ENCODE results near the gene GLOD4.
"Not testable (repeated sequence)": the region's sequence is repeated elsewhere in the genome, so short reads cannot be mapped to it uniquely, and the experiment has no call there.

Gene GLOD4, protein sequence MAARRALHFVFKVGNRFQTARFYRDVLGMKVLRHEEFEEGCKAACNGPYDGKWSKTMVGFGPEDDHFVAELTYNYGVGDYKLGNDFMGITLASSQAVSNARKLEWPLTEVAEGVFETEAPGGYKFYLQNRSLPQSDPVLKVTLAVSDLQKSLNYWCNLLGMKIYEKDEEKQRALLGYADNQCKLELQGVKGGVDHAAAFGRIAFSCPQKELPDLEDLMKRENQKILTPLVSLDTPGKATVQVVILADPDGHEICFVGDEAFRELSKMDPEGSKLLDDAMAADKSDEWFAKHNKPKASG

GRCh38 chr17:781805-782731, at the start of gene GLOD4, which contains the start of gene MRM3:
GLOD4 (minus strand) TSS chr17:782280; CDS start chr17:782255, 25 bp downstream.
MRM3 (plus strand) TSS chr17:782353; CDS start chr17:782379, 26 bp downstream.
- peak; percentile 88 to 92 (median 90) for DNase-seq (ENCODE audit: low read depth in 4 of 4, low spot score in 1 of 4)

- no peak for DNase-seq (ENCODE audit: low read depth in 4 of 4, low spot score in 1 of 4)
These were observed 48.9 kb upstream of the GLOD4 start for GRCh38 chr17:830950-831349.

DNA sequence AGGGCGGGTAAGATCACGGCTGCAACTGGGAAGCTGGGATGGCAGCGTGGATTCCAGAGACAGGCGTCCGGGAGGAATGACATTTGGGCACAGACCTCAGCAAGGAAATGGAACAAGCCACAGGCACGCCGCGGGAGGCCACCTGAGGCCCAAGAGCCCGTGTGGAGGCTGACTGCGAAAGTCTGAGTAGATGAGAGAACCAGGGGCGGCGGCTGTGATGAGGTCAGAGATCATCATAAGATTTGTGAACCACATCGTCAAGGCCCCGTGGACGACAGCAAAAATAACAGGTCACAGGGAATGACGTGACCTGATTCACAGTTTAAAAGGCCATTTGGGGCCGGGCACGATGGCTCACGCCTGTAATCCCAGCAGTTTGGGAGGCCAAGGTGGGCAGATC, 48.3 kb upstream of the GLOD4 start:
- no peak for DNase-seq (ENCODE audit: low read depth in 4 of 4, low spot score in 1 of 4)

- DNase-seq (ENCODE audit: low read depth in 4 of 4, low spot score in 1 of 4): not testable (repeated sequence)
These were observed 47.5 kb upstream of the GLOD4 start for GRCh38 chr17:829614-830013.

DNA sequence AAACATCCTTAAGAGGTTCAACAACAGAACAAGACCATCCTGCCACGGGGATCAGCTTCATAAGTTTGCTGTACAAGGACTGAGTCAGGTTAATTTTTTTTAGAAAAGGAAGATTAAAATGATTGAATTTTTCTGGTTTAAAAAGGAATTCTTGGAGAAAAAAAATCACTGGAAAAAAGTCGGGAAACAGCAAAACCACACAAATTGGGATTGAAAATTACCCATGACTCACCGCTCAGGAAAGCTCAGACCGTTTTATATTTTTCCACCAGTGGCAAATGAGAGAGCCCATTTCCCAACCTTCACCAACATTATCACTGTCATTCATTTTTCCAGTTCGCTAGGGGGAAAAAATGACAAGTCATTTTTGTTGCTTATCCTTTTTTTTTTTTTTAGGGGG, 46.7 kb upstream of the GLOD4 start:
- no peak for DNase-seq (ENCODE audit: low read depth in 4 of 4, low spot score in 1 of 4)

- no peak for DNase-seq (ENCODE audit: low read depth in 4 of 4, low spot score in 1 of 4)
These were observed 44.7 kb upstream of the GLOD4 start for GRCh38 chr17:826778-827177.

DNA sequence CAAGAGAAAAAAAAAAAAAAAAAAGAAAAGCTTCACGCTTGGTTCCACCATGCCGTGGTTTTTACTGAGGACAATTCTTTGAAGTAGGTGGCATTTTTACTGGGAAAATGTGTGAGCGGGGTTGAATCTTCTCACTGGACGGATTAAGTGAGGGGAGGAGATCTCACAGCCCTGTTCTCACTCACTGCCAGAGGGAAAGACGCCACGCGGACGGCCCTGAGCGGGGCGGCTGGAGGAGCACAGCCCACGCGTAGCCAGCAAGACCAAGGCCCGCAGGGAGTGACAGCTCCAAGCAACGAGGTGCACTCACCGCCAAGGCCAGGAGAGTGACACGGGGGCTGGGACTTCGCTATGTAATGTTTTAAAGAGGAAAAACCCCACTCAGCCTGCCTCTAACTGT, 43.1 kb upstream of the GLOD4 start:
- DNase-seq (ENCODE audit: low read depth in 4 of 4, low spot score in 1 of 4): no peak

DNA sequence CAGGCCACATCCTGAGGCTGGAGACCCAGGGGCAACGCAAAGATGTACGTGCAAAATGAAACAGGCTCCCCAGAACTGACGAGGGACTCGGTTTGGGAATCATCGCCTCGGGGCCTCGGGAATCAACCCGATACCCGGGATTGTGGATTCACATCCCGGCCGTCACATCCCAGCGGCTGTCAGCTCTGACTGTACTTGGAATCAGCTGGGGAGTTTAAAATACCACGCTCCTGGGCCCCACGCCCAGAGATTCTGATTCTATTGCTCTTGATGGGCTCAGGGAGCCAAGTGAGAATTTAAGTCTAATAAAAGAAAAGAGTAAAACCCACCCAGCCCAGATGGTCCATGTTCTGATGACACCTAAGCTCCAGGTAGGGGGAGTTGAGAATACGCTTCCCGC, 42.3 kb upstream of the GLOD4 start:
- DNase-seq (ENCODE audit: low read depth in 4 of 4, low spot score in 1 of 4): no peak

DNA sequence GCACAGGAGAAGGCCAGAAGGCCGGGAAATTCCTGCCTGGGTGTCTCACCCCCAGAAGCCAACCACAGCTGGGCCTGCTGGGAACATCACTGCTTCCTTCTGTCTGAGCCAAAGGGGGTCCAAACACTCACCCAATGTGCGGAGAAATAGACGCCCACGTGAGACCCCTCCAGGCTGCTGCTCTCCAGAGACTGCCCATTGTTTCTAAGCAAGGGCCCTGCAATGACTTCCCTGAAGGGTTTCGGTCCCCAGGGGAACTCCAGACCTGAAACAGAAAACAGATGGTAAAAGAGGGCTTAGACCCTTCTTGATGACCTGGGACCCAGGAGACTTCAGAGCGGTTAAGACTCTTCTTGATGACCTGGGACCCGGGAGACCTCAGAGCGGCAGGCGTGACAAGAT, 41.4 kb upstream of the GLOD4 start:
- no peak for DNase-seq (ENCODE audit: low read depth in 4 of 4, low spot score in 1 of 4)

GRCh38 chr17:819251-819650, 37.2 kb upstream of the GLOD4 start:
- DNase-seq (ENCODE audit: low read depth in 4 of 4, low spot score in 1 of 4): no peak

- no peak for DNase-seq (ENCODE audit: low read depth in 4 of 4, low spot score in 1 of 4)
These were observed 32.3 kb upstream of the GLOD4 start for GRCh38 chr17:814371-814770.

- no peak for DNase-seq (ENCODE audit: low read depth in 4 of 4, low spot score in 1 of 4)
These were observed 30.6 kb upstream of the GLOD4 start for GRCh38 chr17:812638-813204.

GRCh38 chr17:811051-811784, 29.1 kb upstream of the GLOD4 start:
- no peak for DNase-seq (ENCODE audit: low read depth in 4 of 4, low spot score in 1 of 4)

DNA sequence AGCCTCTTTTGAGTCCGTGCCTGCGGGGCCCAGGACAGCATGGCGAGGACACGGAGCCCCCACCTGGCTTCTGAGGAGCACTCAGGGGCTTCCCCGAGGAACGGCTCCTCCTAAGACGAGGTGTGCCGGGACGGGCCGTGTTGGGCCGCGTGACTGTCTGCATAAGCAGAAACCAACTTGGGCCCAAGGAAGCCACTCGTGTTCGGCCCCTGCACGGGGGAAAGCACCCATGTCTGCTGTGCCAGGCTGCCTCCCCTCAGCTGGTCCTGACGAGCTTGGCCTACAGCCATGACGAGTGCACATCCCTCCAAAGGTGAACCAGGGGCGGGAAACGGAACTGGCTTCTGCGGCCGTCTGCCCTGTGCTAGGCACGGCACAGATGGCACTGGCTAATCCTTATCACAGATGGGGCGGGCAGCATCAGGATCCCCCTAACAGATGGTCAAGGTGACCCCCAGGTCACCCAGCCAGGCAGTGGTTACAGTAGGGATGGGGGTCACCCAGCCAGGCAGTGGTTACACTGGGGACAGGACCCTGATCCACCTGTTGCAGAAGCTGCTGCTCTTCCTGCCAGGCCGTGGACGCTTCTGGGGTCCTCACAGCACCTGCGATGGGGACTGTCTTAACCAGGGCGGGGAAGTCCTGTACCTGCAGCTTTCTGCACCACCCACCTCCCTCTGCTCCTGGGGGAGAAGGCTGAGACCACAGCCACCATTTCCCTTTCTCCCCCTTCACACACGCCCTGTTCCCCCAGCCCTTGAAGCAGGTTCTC, 25.6 kb upstream of the GLOD4 start:
- no peak for DNase-seq (ENCODE audit: low read depth in 4 of 4, low spot score in 1 of 4)

GRCh38 chr17:806781-807522, 24.9 kb upstream of the GLOD4 start:
- DNase-seq (ENCODE audit: low read depth in 4 of 4, low spot score in 1 of 4): no peak

DNA sequence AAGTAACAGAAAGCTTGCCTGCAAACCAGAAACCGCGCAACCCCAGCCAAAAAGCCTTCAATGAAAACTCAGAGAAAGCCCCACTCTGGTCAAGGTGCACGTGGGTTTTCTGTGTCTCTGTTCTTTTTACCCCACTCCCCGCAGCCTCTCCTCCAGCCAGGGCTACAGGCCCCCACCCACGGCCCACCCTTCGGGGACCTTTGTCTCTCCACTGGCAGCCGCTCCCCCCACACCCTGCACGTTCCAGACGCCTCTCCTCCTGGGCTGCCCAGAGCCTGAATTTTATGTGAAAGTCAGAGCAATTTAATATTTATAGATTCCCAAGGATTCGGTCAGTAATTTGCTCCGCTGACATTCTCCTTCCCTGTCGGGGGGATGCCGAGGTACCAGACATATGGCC, 24.3 kb upstream of the GLOD4 start:
- DNase-seq (ENCODE audit: low read depth in 4 of 4, low spot score in 1 of 4): no peak

- DNase-seq (ENCODE audit: low read depth in 4 of 4, low spot score in 1 of 4): not testable (repeated sequence)
These were observed 23.8 kb upstream of the GLOD4 start for GRCh38 chr17:805886-806285.

DNA sequence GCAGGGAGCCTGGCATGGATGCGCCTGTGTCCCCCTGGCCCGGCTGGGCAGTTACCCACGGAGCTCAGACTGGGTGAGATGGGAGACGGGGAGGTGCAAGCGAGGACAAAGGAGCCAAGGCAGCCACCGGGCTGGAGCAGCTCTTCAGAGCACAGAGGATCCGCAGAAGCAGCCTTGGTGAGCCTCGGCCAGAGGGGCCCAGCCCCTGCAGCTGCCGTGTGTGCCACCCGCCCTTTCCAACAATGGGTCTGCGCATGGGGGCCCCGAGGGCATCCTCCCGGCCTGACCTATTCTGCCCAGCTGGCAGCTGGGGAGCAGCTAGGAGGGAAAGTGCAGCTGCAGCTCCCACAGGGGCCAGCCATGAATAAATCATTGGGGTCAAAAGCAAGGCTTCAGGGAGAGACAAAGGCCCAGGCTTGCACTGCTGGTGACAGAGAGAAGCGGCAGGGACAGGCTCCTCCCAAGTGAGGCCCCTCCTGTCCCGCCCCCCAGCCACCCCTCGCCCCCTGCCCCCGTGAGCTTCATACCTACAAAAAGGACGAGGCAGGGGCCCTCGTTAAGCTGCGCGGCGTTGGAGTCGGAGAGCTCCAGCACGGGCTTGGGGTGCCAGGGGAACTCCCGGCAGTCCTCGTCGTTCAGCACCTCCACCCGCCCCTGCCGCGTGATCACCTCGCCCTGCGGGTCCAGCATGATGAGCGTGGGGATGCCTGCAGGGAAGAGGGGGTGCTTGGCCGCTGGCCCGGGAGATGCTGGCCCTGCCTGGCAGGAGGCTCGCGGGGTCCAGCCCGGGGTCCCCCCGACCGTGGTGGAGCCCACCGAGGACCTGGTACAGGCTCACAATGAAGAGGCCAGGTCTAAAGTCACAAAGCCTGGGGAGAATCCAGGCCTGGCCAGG, 22.7 kb upstream of the GLOD4 start:
- DNase-seq (ENCODE audit: low read depth in 4 of 4, low spot score in 1 of 4): no peak

Data from stimulated activated CD4-positive, alpha-beta T cell treated with anti-CD3 and anti-CD28 coated beads, Interleukin-1b, Interleukin-23, amount 100 ng/mL, for 24 hours (primary cell).